Hematopoietic multipotent progenitor cell treated with erythropoietin and hydrocortisone succinate and interleukin-3 and kit ligand, for 17 days (in vitro differentiated cells): Measurements from ENCODE around the gene SYNC.
"Not testable (repeated sequence)": the region's sequence is repeated elsewhere in the genome, so short reads cannot be mapped to it uniquely, and the experiment has no call there.

Source experiments
- DNase-seq: peaks from one replicate; pipeline ENCODE4 v3.0.0-alpha.2; 2015; ENCODE audit warnings: low spot score

Gene SYNC

GRCh38 chr1:32642292-32642827 lies 60.2 kb downstream of the SYNC start:
- DNase-seq, result not testable (repeated sequence)

- DNase-seq, result no peak
Observed at GRCh38 chr1:32639489-32640075, 63.0 kb downstream of the SYNC start.

GRCh38 chr1:32636914-32637645 lies 65.5 kb downstream of the SYNC start:
- no peak for DNase-seq

- no peak for DNase-seq
Observed at GRCh38 chr1:32635508-32636277, 66.9 kb downstream of the SYNC start.

- no peak for DNase-seq
Observed at GRCh38 chr1:32632829-32633228, 69.7 kb downstream of the SYNC start.

- not testable (repeated sequence) for DNase-seq
Observed at GRCh38 chr1:32630173-32630572, 72.4 kb downstream of the SYNC start.
